GM18517 (cell line): ENCODE measurements around the gene KY.

Experiments
- ATAC-seq: cut with Tn5 transposase; IDR thresholded peaks from one replicate; pipeline ENCODE4 v1.9.1; 2021; ENCODE audit warnings: mild to moderate bottlenecking, moderate library complexity; ENCODE audit not compliant: unreplicated experiment

The KY gene

GRCh38 chr3:134650431-134651346 lies at the start of gene KY:
Gene KY (minus strand): TSS chr3:134651022. CDS start chr3:134650960, 62 bp downstream.
- ATAC-seq: no peak

- ATAC-seq: no peak
These were observed 48.9 kb upstream of the KY start for GRCh38 chr3:134699721-134700120.

GRCh38 chr3:134699141-134699711 lies 48.4 kb upstream of the KY start:
- ATAC-seq: no peak

- no peak for ATAC-seq
These were observed 47.2 kb upstream of the KY start for GRCh38 chr3:134697830-134698689.

- no peak for ATAC-seq
These were observed 45.3 kb upstream of the KY start for GRCh38 chr3:134696155-134696554.

GRCh38 chr3:134694946-134695543 lies 44.2 kb upstream of the KY start:
- no peak for ATAC-seq

GRCh38 chr3:134694466-134694865 lies 43.6 kb upstream of the KY start:
- ATAC-seq: no peak

- ATAC-seq: no peak
These were observed 43.0 kb upstream of the KY start for GRCh38 chr3:134693804-134694203.

GRCh38 chr3:134693226-134693625 lies 42.4 kb upstream of the KY start:
- ATAC-seq: no peak

- ATAC-seq: no peak
These were observed 39.4 kb upstream of the KY start for GRCh38 chr3:134690226-134690625.

GRCh38 chr3:134687642-134688041 lies 36.8 kb upstream of the KY start:
- ATAC-seq: no peak

- ATAC-seq: no peak
These were observed 35.3 kb upstream of the KY start for GRCh38 chr3:134685929-134686802.

GRCh38 chr3:134682196-134682880 lies 31.5 kb upstream of the KY start:
- ATAC-seq: no peak

GRCh38 chr3:134681522-134681900 lies 30.7 kb upstream of the KY start:
- no peak for ATAC-seq

- ATAC-seq: no peak
These were observed 30.1 kb upstream of the KY start for GRCh38 chr3:134680796-134681521.

- ATAC-seq: no peak
These were observed 27.1 kb upstream of the KY start for GRCh38 chr3:134677987-134678308.

- no peak for ATAC-seq
These were observed 26.6 kb upstream of the KY start for GRCh38 chr3:134677196-134677986.

- no peak for ATAC-seq
These were observed 25.0 kb upstream of the KY start for GRCh38 chr3:134675726-134676256.
